ENCODE measurements around the gene CRIP1.

The CRIP1 gene

DNA sequence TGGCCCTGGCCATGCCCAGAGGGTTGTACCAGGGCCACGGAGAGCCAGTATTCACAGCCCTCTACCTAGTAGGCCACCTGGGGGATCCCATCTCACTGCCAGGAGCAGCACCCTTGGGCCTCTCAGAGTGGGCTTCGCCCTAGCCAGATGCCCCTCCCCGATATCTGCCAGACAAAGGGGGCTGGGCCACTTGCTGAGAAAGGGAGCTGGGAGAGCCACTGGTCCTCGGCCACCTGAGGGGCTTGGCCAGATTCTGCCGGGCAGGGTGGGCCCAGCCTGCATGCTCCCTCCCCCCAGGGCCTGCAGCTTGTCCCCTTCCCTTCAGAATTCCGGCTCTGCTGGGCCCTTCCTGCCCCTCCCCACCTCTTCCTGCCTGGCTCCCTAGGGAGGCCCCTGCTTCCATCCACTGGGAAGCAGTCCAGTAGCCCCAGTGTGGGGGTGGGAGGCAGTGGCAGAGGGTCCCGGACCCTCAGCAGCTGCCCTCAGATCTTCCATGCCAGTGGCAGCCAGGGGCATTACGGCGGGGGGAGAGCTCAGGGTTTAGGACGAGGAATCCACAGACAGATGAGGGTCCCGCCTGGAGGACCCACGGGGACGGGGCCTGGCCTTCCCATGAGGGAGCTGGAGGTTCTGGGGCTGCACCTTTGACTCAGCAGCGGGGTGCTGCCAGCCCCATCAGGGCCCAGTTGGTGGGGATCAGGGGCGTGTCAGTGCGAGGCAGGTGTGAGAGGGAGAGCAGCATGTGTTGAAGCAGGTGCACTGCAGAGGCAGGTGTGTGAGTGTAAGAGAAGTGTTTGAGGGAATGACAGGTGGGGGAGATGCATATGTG lies 9.6 kb upstream of the CRIP1 start:
- TF ChIP-seq, protein P1, sequence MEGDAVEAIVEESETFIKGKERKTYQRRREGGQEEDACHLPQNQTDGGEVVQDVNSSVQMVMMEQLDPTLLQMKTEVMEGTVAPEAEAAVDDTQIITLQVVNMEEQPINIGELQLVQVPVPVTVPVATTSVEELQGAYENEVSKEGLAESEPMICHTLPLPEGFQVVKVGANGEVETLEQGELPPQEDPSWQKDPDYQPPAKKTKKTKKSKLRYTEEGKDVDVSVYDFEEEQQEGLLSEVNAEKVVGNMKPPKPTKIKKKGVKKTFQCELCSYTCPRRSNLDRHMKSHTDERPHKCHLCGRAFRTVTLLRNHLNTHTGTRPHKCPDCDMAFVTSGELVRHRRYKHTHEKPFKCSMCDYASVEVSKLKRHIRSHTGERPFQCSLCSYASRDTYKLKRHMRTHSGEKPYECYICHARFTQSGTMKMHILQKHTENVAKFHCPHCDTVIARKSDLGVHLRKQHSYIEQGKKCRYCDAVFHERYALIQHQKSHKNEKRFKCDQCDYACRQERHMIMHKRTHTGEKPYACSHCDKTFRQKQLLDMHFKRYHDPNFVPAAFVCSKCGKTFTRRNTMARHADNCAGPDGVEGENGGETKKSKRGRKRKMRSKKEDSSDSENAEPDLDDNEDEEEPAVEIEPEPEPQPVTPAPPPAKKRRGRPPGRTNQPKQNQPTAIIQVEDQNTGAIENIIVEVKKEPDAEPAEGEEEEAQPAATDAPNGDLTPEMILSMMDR (IDR thresholded peaks at IDR 0.05; ENCODE audit: extremely low read depth, missing control alignments), result no peak
- no peak for DNase-seq (ENCODE audit: low spot score)

DNA sequence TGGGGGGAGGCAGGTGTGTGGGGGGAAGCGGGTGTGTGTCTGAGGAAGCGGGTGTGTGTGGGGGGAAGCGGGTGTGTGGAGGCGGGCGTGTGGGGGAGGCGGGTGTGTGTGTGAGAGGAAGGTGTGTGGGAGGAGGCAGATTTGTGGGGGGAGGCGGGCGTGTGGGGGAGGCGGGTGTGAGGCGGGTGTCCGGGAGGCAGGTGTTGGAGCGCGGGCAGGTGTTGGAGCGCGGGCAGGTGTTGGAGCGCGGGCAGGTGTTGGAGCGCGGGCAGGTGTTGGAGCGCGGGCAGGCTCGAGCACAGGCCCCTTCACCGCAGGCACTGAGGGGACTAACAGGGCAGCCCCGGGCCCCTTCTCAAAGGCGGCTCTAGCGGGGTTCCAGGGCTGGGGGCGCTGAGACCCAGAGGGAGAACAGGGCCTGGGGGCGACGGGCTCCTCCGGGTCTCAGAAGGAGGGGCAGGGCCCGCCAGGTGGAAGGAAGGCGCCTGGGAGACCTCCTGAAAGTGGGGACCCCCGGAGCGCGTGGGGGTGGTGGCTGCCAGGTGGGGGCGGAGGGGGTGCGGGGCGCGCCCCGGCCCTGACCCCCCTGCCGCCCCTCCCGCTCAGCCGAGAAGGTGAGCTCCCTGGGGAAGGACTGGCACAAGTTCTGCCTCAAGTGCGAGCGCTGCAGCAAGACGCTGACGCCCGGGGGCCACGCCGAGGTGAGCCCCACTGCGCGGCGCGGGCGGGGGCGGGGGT lies 8.9 kb upstream of the CRIP1 start:
- TF ChIP-seq, protein P1 (IDR thresholded peaks at IDR 0.05; ENCODE audit: extremely low read depth, missing control alignments), result no peak
- DNase-seq (ENCODE audit: low spot score), result no peak

DNA sequence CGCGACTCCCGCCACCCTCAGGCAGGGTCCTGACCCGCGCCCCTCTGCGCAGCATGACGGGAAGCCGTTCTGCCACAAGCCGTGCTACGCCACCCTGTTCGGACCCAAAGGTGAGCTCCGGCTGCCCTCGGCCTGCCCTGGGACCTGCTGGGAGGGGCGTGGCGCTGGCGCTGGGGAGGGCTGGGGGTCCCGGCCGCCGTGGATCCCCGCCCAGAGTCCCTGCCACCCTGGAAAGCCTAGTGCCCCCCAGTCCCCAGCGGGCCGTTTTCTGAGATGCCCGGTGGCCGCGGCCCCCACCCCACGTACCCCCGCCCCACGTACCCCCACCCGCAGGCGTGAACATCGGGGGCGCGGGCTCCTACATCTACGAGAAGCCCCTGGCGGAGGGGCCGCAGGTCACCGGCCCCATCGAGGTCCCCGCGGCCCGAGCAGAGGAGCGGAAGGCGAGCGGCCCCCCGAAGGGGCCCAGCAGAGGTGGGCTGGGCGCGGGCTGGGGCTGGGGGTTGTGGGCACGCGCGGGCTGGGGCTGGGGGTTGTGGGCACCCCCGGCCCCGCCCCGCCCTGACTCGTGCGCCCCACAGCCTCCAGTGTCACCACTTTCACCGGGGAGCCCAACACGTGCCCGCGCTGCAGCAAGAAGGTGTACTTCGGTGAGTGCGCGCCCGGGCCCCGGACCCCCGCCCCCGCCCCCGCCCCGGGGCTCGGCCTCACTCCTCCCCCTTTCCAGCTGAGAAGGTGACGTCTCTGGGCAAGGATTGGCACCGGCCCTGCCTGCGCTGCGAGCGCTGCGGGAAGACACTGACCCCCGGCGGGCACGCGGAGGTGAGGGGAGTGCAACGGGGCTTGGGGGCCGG lies 8.1 kb upstream of the CRIP1 start:
- TF ChIP-seq, protein P1 (IDR thresholded peaks at IDR 0.05; ENCODE audit: extremely low read depth, missing control alignments), result no peak
- no peak for DNase-seq (ENCODE audit: low spot score)

DNA sequence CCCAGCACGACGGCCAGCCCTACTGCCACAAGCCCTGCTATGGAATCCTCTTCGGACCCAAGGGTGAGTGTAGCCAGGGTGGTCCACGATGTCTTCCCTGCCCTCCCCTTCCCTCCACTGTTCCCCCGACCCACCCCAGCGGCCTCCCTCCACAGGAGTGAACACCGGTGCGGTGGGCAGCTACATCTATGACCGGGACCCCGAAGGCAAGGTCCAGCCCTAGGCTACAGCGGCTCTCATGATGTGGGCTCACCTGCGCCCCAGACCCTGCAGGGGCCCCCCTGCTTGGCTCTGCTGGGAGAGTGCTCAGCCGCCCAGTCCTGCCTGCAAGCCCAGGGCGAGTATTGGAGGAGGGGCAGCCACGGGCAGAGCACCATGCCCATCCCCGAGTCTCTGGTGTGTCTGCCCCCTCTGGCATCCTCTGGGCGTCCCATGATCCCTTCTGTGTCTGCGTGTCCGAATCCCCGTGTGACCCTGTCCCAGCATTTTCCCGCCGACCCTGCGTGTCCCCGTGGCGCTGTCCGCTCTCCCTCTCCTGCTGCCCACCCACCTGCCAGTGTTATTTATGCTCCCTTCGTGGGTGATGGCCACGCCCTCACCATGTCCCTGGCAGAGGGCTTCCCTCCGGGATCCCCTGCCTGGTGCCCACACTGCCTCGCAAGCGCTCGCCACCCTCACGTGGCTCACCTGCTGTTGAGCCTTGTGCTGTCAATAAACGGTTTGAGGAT lies 7.1 kb upstream of the CRIP1 start:
- TF ChIP-seq, protein P1 (IDR thresholded peaks at IDR 0.05; ENCODE audit: extremely low read depth, missing control alignments), result no peak
- no peak for DNase-seq (ENCODE audit: low spot score)

DNA sequence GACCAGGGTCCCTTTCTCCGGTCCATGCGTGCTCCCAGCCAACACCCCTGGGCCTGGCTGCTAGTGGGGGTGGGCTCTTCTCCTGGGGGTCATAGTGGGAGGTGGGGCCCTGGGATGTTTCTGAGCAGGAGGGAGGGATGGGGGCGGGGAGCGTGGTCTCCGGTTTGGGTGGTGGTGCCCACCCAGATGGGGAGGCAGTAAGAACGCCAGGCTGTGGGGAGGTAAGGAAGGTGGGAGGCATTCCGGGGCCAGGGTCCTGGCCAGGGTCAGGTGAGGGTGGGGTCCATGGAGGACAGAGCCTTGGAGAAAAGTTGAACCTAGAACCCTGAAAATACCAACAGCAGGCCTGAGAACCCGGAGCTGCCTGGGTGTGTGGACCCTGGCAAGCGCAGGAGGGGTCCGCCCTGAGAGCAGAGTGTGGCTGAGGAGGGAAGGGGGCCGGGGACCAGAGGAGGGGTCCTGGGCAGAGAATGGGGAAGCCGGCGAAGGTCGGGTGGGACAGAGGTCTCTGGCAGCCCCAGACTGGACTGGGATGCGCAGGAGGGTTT lies 6.4 kb upstream of the CRIP1 start:
- TF ChIP-seq, protein P1 (IDR thresholded peaks at IDR 0.05; ENCODE audit: extremely low read depth, missing control alignments), result no peak
- no peak for DNase-seq (ENCODE audit: low spot score)

DNA sequence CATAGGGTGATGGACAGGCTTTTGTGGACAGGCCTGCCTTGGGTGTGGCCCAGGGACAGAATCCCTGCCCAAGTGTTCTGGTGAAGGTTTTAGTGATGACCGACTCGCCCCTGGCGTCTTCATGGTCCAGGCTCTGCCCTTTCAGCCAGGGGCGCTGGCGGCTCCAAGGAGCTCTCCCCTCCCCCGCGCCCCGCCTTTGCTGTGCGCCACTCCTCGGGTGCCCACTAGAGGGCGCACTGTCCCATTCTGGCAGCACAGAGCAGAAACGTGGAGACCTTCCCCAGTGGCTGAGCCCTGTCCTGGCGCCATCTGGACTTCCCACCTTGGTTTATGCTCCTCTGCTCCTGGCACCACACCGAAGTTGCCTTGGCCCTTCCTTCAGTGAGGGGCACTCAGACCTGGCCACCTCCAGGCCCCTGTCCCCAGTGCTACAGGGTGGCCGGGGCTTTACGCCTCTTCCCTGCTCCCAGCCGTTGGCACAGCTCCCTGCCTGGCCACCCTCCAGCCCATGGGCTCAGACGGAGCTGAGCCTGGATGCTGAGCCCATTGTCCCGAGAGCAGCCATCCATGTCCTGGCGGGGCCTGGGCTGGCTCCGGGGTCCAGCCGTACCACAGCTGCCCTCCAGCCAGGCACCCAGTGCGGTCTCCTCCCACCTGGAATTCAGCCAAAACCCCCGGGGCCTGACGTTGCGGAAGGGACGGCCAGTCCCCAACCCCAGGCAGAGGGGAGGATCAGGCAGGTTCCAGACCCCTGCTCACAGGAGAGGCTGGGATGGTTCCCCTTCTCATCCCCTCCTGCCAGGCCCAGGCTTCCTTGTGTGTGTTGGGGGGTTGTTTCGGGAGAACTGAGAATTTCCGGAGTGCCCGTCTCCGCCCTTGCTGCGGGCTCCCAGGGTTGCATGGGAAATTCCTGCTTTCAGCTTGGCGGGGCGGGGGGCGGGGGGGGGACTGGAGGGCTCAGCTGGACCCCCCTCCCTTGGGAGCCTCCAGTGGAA lies 5.6 kb upstream of the CRIP1 start:
- peak; percentile 95 for DNase-seq (ENCODE audit: low spot score)

More for the DNA sequence above, 5.6 kb upstream of the CRIP1 start:
- TF ChIP-seq, protein P1 (IDR thresholded peaks at IDR 0.05; ENCODE audit: extremely low read depth, missing control alignments), result peak; percentile 98
